ENCODE data around the gene CKS2. TPM values are rescaled to one million over a fixed set of nuclear protein-coding genes. Genes with fewer than 3 reads are reported as not detected.

CKS2 gene
- total and polyA plus RNA-seq, 10 donors, result 9.2 to 142 (median 20.3) TPM

- Histone ChIP-seq H3K36me3 (no peaks in the 10 kb centered on the region), H3K9me3 (peaks cover 9 to 44% (median 39%) of the 10 kb centered on the region in 8 donors), H3K27me3 (replicated peaks in 1 of 7) (peaks cover 0 to 4% (median 0%) of the 10 kb centered on the region in 7 donors), H3K27ac (no peak overlapping the region), H3K4me1 (peaks cover 0 to 7% (median 0%) of the 10 kb centered on the region in 6 donors), H3K4me3 (no peak overlapping the region)
- 88 to 95% (median 93%) methylated on average over 2 of the region's 2 CpGs for WGBS, 5 donors
- intact Hi-C loops (cut with DNase I; ENCODE audit: low total_unique reads), result loop anchor here (5.0 kb wide), 1 partner anchor 685 kb away; no protein-coding TSS in a partner anchor
- no peak for DNase-seq
- TF ChIP-seq POLR2AphosphoS5 (IDR thresholded peaks at IDR 0.05) (no peak), CTCF (IDR thresholded peaks at IDR 0.05 in 8 of 11, conservative IDR thresholded peaks at IDR 0.05 in 3 of 11) (no peak), POLR2A (IDR thresholded peaks at IDR 0.05) (no peak)
Observed at GRCh38 chr9:89277043-89277442, 34.0 kb upstream of the CKS2 start.

- intact Hi-C loops (cut with DNase I; ENCODE audit: low total_unique reads), result loop anchor here (5.0 kb wide), 1 partner anchor 685 kb away; no protein-coding TSS in a partner anchor
- peaks cover 0 to 7% (median 0%) of the 10 kb centered on the region in 6 donors for H3K4me1 ChIP-seq
- DNase-seq, result no peak
- peaks cover 7 to 40% (median 35%) of the 10 kb centered on the region in 8 donors for H3K9me3 ChIP-seq
- H3K27ac ChIP-seq, result no peak overlapping the region
- H3K36me3 ChIP-seq, result no peaks in the 10 kb centered on the region
- peaks cover 0 to 4% (median 0%) of the 10 kb centered on the region in 7 donors for H3K27me3 ChIP-seq (replicated peaks in 1 of 7)
- H3K4me3 ChIP-seq, result no peak overlapping the region
- TF ChIP-seq POLR2A (IDR thresholded peaks at IDR 0.05), result no peak
- TF ChIP-seq POLR2AphosphoS5 (IDR thresholded peaks at IDR 0.05), result no peak
- no peak for TF ChIP-seq CTCF (IDR thresholded peaks at IDR 0.05 in 8 of 11, conservative IDR thresholded peaks at IDR 0.05 in 3 of 11)
Observed at GRCh38 chr9:89277454-89277853, 33.5 kb upstream of the CKS2 start.

GRCh38 chr9:89278551-89278950, 32.4 kb upstream of the CKS2 start:
- Histone ChIP-seq H3K9me3 (peaks cover 2 to 29% (median 24%) of the 10 kb centered on the region in 8 donors), H3K36me3 (no peaks in the 10 kb centered on the region), H3K4me3 (no peak overlapping the region), H3K27me3 (replicated peaks in 1 of 7) (peaks cover 0 to 4% (median 0%) of the 10 kb centered on the region in 7 donors), H3K4me1 (peaks cover 0 to 7% (median 0%) of the 10 kb centered on the region in 6 donors), H3K27ac (no peak overlapping the region)
- WGBS, 5 donors, result 87 to 97% (median 94%) methylated on average over 2 of the region's 2 CpGs
- intact Hi-C loops (cut with DNase I; ENCODE audit: low total_unique reads), result loop anchor here (5.0 kb wide), 1 partner anchor 686 kb away; no protein-coding TSS in a partner anchor
- TF ChIP-seq POLR2AphosphoS5 (IDR thresholded peaks at IDR 0.05) (no peak), CTCF (IDR thresholded peaks at IDR 0.05 in 8 of 11, conservative IDR thresholded peaks at IDR 0.05 in 3 of 11) (no peak), POLR2A (IDR thresholded peaks at IDR 0.05) (no peak)
- DNase-seq, result no peak

GRCh38 chr9:89278997-89279739, 31.8 kb upstream of the CKS2 start:
- Histone ChIP-seq H3K4me1 (peaks cover 0 to 7% (median 0%) of the 10 kb centered on the region in 6 donors), H3K27me3 (replicated peaks in 1 of 7) (peaks cover 0 to 4% (median 0%) of the 10 kb centered on the region in 7 donors), H3K4me3 (no peak overlapping the region), H3K36me3 (no peaks in the 10 kb centered on the region), H3K27ac (no peak overlapping the region), H3K9me3 (peaks cover 0 to 23% (median 18%) of the 10 kb centered on the region in 8 donors)
- WGBS, 5 donors, result 42 to 57% (median 51%) methylated on average over 5 of the region's 5 CpGs
- intact Hi-C loops (cut with DNase I; ENCODE audit: low total_unique reads), result loop anchor here (5.0 kb wide), 1 partner anchor 687 kb away; no protein-coding TSS in a partner anchor
- no peak for TF ChIP-seq POLR2A (IDR thresholded peaks at IDR 0.05)
- TF ChIP-seq POLR2AphosphoS5 (IDR thresholded peaks at IDR 0.05), result no peak
- TF ChIP-seq CTCF (IDR thresholded peaks at IDR 0.05 in 8 of 11, conservative IDR thresholded peaks at IDR 0.05 in 3 of 11), result peak; percentile 26 to 78 (median 67)
- DNase-seq, result no peak

Measured in spleen (tissue), 11 donors.